CD4-positive, alpha-beta T cell treated with Interleukin-15 for 1 hour (primary cell): ENCODE results near the gene ZFR.
A peak's percentile ranks its signal among the peaks of the same experiment; 100 is the strongest.
"Not testable (repeated sequence)": the region's sequence is repeated elsewhere in the genome, so short reads cannot be mapped to it uniquely, and the experiment has no call there.

Experiments
- DNase-seq: peaks from one replicate; pipeline ENCODE4 v3.0.0-alpha.2; 2020

Gene ZFR

GRCh38 chr5:32450952-32451351, 6.4 kb upstream of the ZFR start:
- DNase-seq, result no peak

GRCh38 chr5:32449262-32449661, 4.7 kb upstream of the ZFR start:
- no peak for DNase-seq

GRCh38 chr5:32446630-32447029, 2.1 kb upstream of the ZFR start:
- DNase-seq, result peak; percentile 51

- DNase-seq, result no peak
These were observed 1.5 kb upstream of the ZFR start for GRCh38 chr5:32445831-32446614.

GRCh38 chr5:32445287-32445758, 783 bp upstream of the ZFR start:
- DNase-seq, result no peak

- peak; percentile 49 for DNase-seq
These were observed 754 bp downstream of the ZFR start for GRCh38 chr5:32443541-32444430.

GRCh38 chr5:32443145-32443540, 1.4 kb downstream of the ZFR start:
- no peak for DNase-seq

- no peak for DNase-seq
These were observed 5.4 kb downstream of the ZFR start for GRCh38 chr5:32439086-32439642.

GRCh38 chr5:32436553-32437242, 7.8 kb downstream of the ZFR start:
- DNase-seq, result no peak

GRCh38 chr5:32435383-32435782, 9.2 kb downstream of the ZFR start:
- no peak for DNase-seq

GRCh38 chr5:32434221-32434620, 10.3 kb downstream of the ZFR start:
- no peak for DNase-seq

- no peak for DNase-seq
These were observed 11.9 kb downstream of the ZFR start for GRCh38 chr5:32432633-32433032.

- not testable (repeated sequence) for DNase-seq
These were observed 13.7 kb downstream of the ZFR start for GRCh38 chr5:32430825-32431224.

- DNase-seq, result no peak
These were observed 16.1 kb downstream of the ZFR start for GRCh38 chr5:32428426-32428825.

- no peak for DNase-seq
These were observed 17.9 kb downstream of the ZFR start for GRCh38 chr5:32426440-32427151.

GRCh38 chr5:32422697-32423096, 21.8 kb downstream of the ZFR start:
- DNase-seq, result no peak

- no peak for DNase-seq
These were observed 23.5 kb downstream of the ZFR start for GRCh38 chr5:32421075-32421474.

GRCh38 chr5:32420506-32420905, 24.0 kb downstream of the ZFR start:
- no peak for DNase-seq

GRCh38 chr5:32419791-32420190, 24.7 kb downstream of the ZFR start:
- no peak for DNase-seq

GRCh38 chr5:32413466-32414263, 30.9 kb downstream of the ZFR start:
- no peak for DNase-seq

GRCh38 chr5:32410630-32411029, 33.9 kb downstream of the ZFR start:
- no peak for DNase-seq
